Stromal cell of bone marrow (primary cell): ENCODE results near the gene MAPK6.
"Not testable (repeated sequence)": the region's sequence is repeated elsewhere in the genome, so short reads cannot be mapped to it uniquely, and the experiment has no call there.

Source experiments
- DNase-seq: peaks from one replicate; pipeline ENCODE4 v3.0.0-alpha.2; 2012; ENCODE audit warnings: low read depth

The MAPK6 gene

DNA sequence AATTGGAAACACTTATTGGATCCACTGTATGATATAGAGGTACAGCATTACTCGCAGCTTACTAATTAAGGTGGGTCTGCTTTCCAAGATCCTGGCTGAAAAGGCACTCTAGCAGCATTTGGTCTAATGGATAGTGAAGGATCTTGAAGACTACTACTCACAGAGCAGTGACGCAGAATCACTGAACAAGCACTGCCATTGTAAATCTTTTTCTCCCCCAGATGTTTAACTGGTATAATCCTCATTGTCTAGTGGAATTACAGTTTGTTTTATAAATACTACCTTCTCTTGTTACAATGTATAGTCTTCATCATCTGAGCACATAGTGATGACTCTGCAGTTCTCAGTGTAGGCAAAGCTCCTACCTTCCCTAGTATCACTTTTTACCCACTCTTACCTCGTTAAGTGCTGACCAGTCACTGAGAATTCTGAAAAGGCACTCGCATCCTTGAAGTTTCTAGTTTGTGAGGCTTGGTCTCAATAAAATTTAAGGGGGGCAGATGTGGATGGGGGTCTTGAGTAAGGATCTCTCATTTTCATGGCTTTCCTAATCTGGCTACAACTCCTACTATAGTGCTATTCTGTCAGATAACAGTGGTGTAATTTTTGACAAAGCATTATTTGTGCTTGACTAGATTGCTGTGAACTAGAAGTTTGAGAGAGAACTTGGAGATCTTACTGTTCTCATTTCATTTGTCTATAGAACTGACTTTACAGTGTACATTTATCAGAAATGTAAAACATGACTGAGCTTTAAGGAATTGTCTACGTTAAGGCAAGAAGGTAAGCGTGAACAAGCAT, 23.2 kb downstream of the MAPK6 start:
- DNase-seq: no peak

DNA sequence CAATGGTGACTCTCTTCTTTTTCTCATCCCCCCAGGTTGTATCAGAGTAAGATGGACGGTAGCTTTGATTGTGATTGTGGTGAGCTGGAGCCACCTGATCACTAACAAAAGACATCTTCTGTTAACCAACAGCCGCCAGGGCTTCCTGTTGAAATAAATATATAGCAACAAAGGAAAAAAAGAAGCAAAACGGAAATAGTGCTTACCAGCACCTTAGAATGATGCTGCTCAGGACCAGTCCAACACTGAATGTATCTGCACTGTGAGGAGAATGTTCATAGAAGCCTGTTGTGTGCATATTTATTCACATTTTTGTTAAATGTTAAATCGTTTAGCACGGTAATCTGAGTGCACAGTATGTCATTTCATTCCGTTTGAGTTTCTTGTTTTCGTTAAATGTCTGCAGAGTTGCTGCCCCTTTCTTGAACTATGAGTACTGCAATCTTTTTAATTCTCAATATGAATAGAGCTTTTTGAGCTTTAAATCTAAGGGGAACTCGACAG, 26.8 kb downstream of the MAPK6 start:
- DNase-seq: not testable (repeated sequence)

GRCh38 chr15:52046552-52046951, 27.5 kb downstream of the MAPK6 start:
- not testable (repeated sequence) for DNase-seq

- no peak for DNase-seq
Measured at GRCh38 chr15:52050416-52050815, 31.4 kb downstream of the MAPK6 start.

GRCh38 chr15:52052066-52052935, 33.3 kb downstream of the MAPK6 start:
- DNase-seq: no peak

- DNase-seq: no peak
Measured at GRCh38 chr15:52054381-52054780, 35.4 kb downstream of the MAPK6 start.

GRCh38 chr15:52054858-52055257, 35.8 kb downstream of the MAPK6 start:
- DNase-seq: not testable (repeated sequence)

- DNase-seq: no peak
Measured at GRCh38 chr15:52056001-52056400, 37.0 kb downstream of the MAPK6 start.

DNA sequence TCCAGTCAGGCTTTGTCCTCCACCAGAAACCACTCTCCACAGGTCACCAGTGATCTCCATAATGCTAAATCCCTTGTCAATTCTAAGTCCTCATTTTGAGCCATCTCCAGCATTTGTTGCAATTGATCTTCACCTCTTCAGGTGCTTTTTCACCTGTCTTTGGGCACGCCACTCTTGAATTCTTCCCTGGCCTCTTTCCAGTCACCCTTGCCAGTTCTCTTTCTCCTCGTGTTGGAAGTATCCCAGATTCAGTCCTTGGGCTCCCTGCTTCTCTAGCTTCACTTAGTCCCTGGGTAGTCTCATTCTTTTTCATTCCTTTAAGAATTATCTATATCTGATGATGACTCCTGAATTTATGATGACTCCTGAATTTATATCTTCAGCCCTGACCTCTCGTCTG, 37.5 kb downstream of the MAPK6 start:
- DNase-seq: no peak

DNA sequence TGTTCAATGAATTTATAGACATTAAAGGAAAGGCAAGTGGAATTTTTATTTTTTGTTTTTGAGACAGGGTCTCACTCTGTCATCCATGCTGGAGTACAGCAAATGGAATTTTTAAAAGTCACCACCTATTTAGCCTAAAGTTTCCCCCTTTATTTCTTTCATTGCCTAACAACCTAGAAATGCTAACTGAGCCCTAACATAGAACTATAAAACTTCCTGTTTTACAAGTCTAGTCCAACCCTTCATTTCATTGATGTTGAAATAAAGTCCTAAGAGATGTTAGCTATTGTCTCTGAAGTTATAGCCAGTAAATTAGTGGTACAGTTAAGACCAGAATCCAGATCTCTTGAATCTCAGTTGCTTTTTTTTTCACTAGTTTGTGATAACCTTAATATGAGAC, 39.0 kb downstream of the MAPK6 start:
- DNase-seq: no peak

DNA sequence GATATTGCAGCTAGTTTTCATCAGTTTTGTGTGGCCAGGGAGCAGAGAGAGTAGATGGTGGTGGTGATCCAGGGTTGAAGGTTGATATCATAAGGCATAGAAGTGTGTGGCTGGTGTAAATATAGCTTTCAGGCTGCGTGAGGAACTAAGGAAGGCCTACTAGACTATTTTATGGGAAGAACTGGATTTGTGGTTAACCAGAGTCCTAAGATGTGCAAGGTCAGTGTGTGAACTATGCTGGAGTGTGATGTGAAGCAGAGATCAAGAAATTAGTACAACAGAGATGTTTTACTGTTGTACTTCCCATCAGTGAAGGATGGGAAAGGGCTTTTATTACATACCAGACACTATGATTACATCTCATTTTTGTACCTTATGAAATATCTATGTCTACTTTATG, 41.5 kb downstream of the MAPK6 start:
- DNase-seq: no peak

DNA sequence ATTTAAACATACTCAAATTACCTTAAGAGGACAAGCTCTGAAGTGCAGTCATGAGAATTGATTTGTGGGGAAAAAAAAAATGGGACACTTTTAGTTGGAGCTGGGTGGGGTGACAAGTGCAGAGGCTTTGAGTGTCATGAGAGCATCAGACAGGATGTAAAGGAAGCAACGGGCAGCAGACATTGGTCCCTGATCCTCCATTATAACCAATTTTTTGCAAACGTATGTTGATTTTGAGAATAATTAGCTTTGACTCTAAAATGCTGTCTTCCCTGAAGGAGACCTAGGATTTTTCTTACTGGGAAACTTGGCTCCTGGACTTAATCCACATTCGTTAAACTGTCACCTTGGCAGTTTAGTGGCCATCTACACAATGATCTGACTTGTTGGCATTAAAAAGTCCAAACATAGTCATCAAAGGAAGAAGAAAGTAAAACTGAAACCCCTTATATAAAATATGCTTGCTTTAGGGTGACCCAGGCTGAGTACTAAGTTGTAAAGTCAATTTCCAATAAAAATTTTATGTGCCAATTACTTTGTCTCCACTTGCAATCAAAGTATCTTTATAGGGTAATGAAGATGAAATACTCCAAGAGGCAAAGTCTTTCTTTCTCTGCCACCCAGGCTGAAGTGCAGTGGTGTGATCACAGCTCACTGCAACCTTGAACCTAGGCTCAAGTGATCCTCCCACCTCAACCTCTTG, 48.0 kb downstream of the MAPK6 start:
- no peak for DNase-seq

GRCh38 chr15:52067545-52067926, 48.5 kb downstream of the MAPK6 start:
- DNase-seq: no peak

DNA sequence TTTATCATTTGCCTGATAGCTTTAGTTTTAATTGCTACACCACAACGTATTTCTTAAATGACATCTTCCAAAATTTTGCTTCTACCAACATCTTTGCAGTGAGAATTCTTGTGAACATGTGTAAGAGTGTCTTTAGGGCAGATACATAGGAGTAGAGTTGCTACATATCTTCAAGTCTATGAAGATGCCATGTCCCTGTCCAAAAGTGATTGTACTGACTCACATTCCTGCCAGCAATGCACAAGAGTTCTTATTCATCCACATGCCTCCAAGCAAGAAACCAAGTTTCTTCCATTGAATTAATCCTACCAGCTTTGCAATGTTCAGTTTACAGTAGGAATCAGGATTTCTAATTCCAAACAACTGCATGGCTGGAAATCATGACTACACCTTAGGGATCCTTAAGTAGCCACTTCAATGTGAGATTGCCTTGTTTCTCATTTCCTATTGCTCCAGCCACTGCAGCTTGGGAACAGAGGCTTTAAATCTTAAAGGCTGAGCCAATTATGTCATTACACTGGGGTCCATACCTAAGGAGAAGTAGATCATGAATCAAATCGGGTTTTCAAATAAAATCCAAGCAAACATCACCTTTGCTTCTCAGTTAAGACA, 49.1 kb downstream of the MAPK6 start:
- DNase-seq: no peak

- no peak for DNase-seq
Measured at GRCh38 chr15:52069559-52069958, 50.5 kb downstream of the MAPK6 start.

DNA sequence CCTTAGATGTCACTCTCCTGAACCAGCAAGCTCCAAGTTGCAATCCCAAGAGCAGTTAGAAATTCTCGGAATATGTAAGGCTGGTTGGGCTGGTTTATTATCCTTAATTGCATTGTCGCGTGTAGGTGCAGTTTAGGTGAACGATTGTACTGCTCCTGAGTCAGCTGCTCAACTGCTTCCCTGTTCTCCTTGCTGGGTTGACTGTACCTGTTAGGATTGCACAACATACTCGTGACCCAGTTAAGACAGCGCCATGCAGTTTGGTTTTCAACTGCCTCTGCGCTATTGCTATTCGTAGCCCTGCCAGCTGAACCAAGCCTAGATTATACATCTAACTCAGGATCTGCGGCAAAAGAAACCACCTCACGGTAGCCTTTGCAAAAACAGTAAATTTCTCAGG, 52.6 kb downstream of the MAPK6 start:
- DNase-seq: no peak

DNA sequence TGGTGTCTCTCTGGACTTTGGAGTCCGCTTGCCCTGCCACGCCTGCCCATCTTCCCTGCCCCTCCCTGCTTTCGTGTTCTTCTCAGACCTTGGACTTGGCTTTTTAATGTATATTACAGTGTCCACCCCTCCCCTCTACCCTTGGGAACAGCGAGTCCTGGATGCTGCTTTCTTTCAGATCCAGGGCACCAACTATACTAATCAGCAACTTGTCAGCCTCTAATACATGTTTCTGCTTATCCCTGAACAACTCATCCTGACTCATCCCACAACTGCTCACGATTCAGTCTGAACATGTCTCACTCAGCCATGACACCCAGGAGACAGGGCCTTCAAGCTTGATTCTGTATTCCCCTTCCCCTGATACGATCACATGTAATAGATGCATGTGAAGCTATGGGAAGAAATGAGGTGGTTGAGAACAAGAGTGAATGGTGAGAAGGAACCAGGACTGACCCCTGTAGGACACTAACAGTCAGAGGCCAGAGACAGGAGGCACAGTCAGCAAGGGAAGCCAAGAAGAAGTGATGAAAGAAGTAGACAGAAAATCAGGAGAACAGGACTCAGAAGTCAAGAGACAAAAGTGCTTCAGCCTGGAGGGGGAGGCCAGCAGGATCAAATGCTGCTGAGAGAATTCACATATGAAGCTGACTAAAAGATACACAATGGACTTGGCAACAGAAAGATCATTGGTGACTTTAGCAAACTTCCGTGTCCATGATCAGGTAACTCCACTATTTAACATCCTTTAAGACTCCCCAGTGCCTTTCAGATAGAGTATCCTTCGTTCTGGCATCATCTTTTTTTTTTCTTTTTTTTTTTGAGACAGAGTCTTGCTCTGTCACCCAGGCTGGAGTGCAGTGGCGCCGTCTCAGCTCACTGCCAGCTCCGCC, 58.1 kb downstream of the MAPK6 start:
- DNase-seq: peak; percentile 81

- no peak for DNase-seq
Measured at GRCh38 chr15:52078197-52078875, 59.3 kb downstream of the MAPK6 start.

DNA sequence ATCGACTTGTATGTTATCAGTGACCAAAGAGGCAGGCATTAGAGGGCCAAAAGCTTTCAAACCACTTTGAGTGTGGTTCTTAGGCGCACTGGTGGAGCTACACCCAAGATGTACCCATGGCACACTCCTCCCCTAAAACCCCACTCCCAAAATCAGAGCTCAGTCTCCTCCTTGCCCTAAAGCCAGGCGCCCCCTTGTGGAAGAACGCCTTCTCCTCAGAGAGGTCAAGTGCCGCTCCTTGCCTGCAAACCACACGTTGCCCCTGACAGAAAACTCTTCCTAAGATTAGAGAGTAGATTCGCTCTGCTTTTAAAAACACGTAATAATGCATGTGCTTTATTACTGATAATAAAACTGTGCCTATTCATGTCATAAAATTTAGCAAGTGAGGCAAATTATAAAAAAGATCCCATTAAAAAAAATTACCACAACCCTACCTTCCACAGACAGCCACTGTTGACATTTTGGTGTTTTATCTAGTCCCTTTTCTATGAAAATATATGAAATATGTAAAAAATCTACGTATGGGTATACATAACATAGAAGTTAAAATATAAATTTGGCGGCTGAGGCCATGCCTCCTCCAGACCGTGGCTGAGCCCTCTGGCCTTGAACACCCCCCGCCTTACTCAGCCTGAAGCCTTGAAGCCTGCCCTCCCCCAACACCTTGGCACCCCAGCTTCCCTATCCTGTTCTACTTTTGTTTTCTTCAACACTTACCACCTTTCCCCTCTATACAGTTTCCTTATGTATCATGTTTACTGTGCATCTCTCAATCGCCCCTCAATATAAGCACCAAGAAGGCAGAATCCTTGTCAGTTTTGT, 60.1 kb downstream of the MAPK6 start:
- peak; percentile 39 for DNase-seq
